Suppressor macrophage treated with lipopolysaccharide for 4 hours (primary cell): ENCODE results near the gene OR56A4.
"Not testable (repeated sequence)": the region's sequence is repeated elsewhere in the genome, so short reads cannot be mapped to it uniquely, and the experiment has no call there.

Experiments
- DNase-seq: peaks from one replicate; pipeline ENCODE4 v3.0.0-alpha.2; 2020

The OR56A4 gene

DNA sequence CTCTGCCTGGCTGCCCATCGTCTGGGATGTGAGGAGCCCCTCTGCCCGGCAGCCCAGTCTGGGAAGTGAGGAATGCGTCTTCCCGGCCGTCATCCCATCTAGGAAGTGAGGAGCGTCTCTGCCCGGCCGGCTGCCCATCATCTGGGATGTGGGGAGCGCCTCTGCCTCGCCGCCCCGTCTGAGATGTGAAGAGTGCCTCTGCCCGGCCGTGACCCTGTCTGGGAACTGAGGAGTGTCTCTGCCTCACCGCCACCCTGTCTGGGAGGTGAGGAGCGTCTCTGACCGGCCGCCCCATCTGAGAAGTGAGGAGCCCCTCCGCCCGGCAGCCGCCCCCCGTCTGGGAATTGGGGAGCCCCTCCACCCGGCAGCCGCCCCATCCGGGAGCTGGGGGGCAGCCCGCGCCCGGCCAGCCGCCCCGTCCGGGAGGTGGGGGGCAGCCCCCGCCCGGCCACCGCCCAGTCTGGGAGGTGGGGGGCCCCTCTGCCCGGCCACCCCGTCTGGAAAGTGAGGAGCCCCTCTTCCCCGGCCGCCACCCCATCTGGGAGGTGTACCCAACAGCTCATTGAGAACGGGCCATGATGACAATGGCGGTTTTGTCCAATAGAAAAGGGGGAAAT lies 45.9 kb downstream of the OR56A4 start:
- not testable (repeated sequence) for DNase-seq

DNA sequence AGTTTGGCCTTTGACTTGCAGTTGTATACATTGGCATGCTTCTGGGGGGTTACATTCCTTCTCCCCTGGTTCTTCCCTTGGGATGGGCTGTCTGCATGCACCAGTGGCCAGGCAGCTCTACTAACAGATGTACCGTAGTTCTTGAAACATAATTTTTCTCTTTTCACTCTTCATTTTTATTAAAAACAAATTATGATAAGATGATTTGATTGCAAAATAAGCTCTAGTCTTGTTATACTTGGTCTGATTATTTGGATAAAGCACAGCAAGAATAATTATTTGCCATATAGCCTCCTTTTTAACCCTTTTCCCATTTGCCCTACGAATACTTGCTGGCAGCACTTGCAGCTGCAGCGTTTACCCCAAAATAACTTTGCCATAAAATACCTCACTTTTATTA lies 51.2 kb downstream of the OR56A4 start:
- DNase-seq: no peak
